Fibroblast of lung (primary cell): Measurements from ENCODE around the gene THSD7A. TPM values are rescaled to one million over a fixed set of nuclear protein-coding genes. Genes with fewer than 3 reads are reported as not detected.
A peak's percentile ranks its signal among the peaks of the same experiment; 100 is the strongest.

ENCODE experiments used
- DNase-seq, 2 donors: peaks; one replicate each; pipeline versions ENCODE4 v3.0.0 to v3.0.0-alpha.2; 2010; ENCODE audit warnings: low read depth in 2 of 2
- H2AFZ ChIP-seq: 2 replicates; pipeline ENCODE4 v1.5.1; 2012; ENCODE audit warnings: low read length, control low read depth, inconsistent platforms
- H3K27ac ChIP-seq: 2 replicates; pipeline ENCODE4 v1.5.1; 2011; ENCODE audit warnings: low read length, control low read depth; ENCODE audit not compliant: insufficient read depth
- H3K27me3 ChIP-seq: 2 replicates; pipeline ENCODE4 v1.5.1; 2011; ENCODE audit warnings: mild to moderate bottlenecking, low read length; ENCODE audit not compliant: control insufficient read depth, insufficient read depth
- H3K36me3 ChIP-seq: 2 replicates; pipeline ENCODE4 v1.5.1; 2011; ENCODE audit warnings: low read length; ENCODE audit not compliant: control insufficient read depth, insufficient read depth
- H3K4me1 ChIP-seq: 2 replicates; pipeline ENCODE4 v1.5.1; 2011; ENCODE audit warnings: low read length; ENCODE audit not compliant: control insufficient read depth, insufficient read depth; ENCODE audit errors: extremely low read depth
- H3K4me2 ChIP-seq: 2 replicates; pipeline ENCODE4 v1.5.1; 2011; ENCODE audit warnings: low read length, control low read depth; ENCODE audit not compliant: insufficient read depth; ENCODE audit errors: extremely low read depth
- H3K4me3 ChIP-seq, 4 experiments: fragments of 200-600 bp in 1 of 4; sonication (generic) in 1 of 4; replicated peaks in 1 of 4; 2 replicates each; pipeline ENCODE4 v1.5.1; 2011 to 2016; ENCODE audit warnings: low read length in 4 of 4, low read depth in 3 of 4, mild to moderate bottlenecking in 3 of 4, control low read depth in 2 of 4, inconsistent platforms in 1 of 4, mixed read lengths in 1 of 4; ENCODE audit not compliant: insufficient read depth in 1 of 4; ENCODE audit errors: control extremely low read depth in 1 of 4
- H3K79me2 ChIP-seq: 2 replicates; pipeline ENCODE4 v1.5.1; 2012; ENCODE audit warnings: mild to moderate bottlenecking, low read length, inconsistent platforms; ENCODE audit not compliant: control insufficient read depth, insufficient read depth
- H3K9ac ChIP-seq: 2 replicates; pipeline ENCODE4 v1.5.1; 2011; ENCODE audit warnings: mild to moderate bottlenecking, low read length, control low read depth; ENCODE audit not compliant: insufficient read depth
- H3K9me3 ChIP-seq: 2 replicates; pipeline ENCODE4 v1.5.1; 2012; ENCODE audit warnings: low read depth, low read length; ENCODE audit not compliant: control insufficient read depth, insufficient read depth
- H4K20me1 ChIP-seq: 2 replicates; pipeline ENCODE4 v1.5.1; 2011; ENCODE audit warnings: low read length; ENCODE audit not compliant: control insufficient read depth, insufficient read depth; ENCODE audit errors: extremely low read depth
- CTCF ChIP-seq, 2 donors: IDR thresholded peaks in 1 of 2; conservative IDR thresholded peaks in 1 of 2; 1 replicate in 1 of 2; 2 replicates in 1 of 2; pipeline ENCODE4 v1.5.1; 2011 to 2012; ENCODE audit warnings: low read length in 2 of 2, control low read depth in 1 of 2, inconsistent platforms in 1 of 2, low read depth in 1 of 2, mild to moderate bottlenecking in 1 of 2
- EZH2 ChIP-seq: IDR thresholded peaks from 2 replicates; pipeline ENCODE4 v1.5.1; 2012; ENCODE audit warnings: low read length, control low read depth, mild to moderate bottlenecking; ENCODE audit errors: missing control alignments
- polyA plus RNA-seq, 2 donors: library from polyadenylated mRNA; depleted of rRNA in 1 of 2; stranded (reverse) in 1 of 2; unstranded in 1 of 2; fragments of >200 nt; gene quantifications; 2 replicates each; pipeline ENCODE4 v1.2.1, GENCODE V29; 2011 to 2012; ENCODE audit warnings: missing spikeins in 1 of 2
- total RNA-seq: library from RNA; depleted of rRNA; stranded (reverse); fragments of >200 nt; gene quantifications from 2 replicates; pipeline ENCODE4 v1.2.1, GENCODE V29; 2014

THSD7A gene
- total and polyA plus RNA-seq, 2 donors (not counting 1 experiment from before 2014, with no cell fraction given), result 0.02 to 0.83 TPM

DNA sequence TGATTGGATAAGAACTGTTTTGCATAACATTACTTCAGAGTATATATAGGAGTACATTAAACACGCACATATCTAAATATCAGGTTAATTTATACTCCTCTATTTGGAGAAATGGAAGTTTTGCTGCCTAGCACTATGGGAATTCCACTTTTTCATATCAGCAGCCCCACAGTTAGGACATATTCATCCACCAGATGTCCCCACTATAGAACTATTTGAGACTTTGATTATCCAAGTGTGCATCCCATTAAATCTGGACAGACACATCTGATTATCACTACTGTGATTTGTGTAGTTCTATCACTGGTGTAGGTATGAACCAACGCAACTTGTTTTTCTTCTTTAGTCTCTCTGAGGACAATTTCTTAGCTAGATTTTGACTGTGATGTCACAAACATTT is 345.7 kb downstream of the THSD7A start:
- H3K9me3 ChIP-seq, result no peaks in the 10 kb centered on the region
- no peaks in the 10 kb centered on the region for H3K27me3 ChIP-seq
- H3K4me3 ChIP-seq, result no peak overlapping the region
- no peaks in the 10 kb centered on the region for H4K20me1 ChIP-seq
- H3K9ac ChIP-seq, result no peak overlapping the region
- no peaks in the 10 kb centered on the region for H3K4me1 ChIP-seq
- no peak overlapping the region for H2AFZ ChIP-seq
- no peak overlapping the region for H3K4me2 ChIP-seq
- peak in 1 of 2 donors; percentile 30 for DNase-seq
- H3K36me3 ChIP-seq, result no peaks in the 10 kb centered on the region
- no peaks in the 10 kb centered on the region for H3K79me2 ChIP-seq
- TF ChIP-seq EZH2, result no peak
- peak in 1 of 2 donors; percentile 33 for TF ChIP-seq CTCF (conservative IDR thresholded peaks at IDR 0.05 in 1 of 2, IDR thresholded peaks at IDR 0.05 in 1 of 2; ENCODE audit: low read depth in 1 of 2, low read length in 2 of 2)
- H3K27ac ChIP-seq, result no peak overlapping the region

DNA sequence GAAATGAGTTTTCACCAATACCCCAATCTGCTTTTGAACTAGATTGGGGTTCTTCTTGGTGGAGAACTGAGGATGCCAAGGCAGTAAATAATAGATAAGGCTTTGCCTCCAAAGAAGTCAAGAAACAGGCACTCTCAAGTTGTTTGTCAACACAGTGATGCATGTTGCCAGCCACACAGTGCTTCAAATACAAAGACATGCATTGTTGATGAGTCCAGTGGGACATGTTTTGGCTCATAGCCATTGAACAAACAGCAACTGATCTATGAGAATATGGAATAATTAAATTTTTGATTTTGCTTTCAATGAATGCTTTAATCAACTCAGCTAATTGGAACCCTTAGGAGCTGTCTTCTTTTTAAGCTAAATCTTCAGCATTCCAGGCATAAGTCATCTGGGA is 346.4 kb downstream of the THSD7A start:
- Histone ChIP-seq H3K9me3 (no peaks in the 10 kb centered on the region), H3K79me2 (no peaks in the 10 kb centered on the region)

DNA sequence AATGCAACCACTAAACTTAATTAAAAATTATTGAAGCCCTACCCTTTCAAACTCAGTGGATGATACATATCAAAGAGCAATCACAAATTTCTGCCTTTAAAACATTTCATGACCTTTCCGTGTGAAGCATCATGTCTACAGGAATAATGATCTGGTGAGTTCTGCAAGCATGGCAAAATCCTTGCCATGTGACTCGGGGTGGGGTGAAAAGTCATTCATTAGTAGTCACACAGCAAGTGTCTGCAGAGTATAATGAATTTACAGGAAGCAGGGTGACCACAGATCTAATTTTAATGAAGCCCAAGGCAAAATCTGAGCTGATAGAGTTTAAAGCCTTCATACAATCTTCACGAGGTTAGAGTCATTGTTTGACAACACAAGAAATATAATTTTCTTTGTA is 351.9 kb downstream of the THSD7A start:
- Histone ChIP-seq H3K36me3 (no peaks in the 10 kb centered on the region), H3K9me3 (no peaks in the 10 kb centered on the region), H3K4me1 (no peaks in the 10 kb centered on the region), H3K4me3 (no peak overlapping the region), H3K79me2 (no peaks in the 10 kb centered on the region), H3K4me2 (no peak overlapping the region), H2AFZ (no peak overlapping the region), H3K27ac (no peak overlapping the region), H3K27me3 (no peaks in the 10 kb centered on the region), H3K9ac (no peak overlapping the region), H4K20me1 (no peaks in the 10 kb centered on the region)
- no peak for DNase-seq
- TF ChIP-seq CTCF (conservative IDR thresholded peaks at IDR 0.05 in 1 of 2, IDR thresholded peaks at IDR 0.05 in 1 of 2; ENCODE audit: low read depth in 1 of 2, low read length in 2 of 2) (no peak), EZH2 (no peak)

More for the DNA sequence above, 346.4 kb downstream of the THSD7A start:
- Histone ChIP-seq H3K4me3 (no peak overlapping the region), H2AFZ (no peak overlapping the region), H4K20me1 (no peaks in the 10 kb centered on the region), H3K9ac (no peak overlapping the region), H3K27ac (no peak overlapping the region), H3K36me3 (no peaks in the 10 kb centered on the region), H3K27me3 (no peaks in the 10 kb centered on the region), H3K4me2 (no peak overlapping the region), H3K4me1 (no peaks in the 10 kb centered on the region)
- TF ChIP-seq EZH2, result no peak
- no peak for TF ChIP-seq CTCF (conservative IDR thresholded peaks at IDR 0.05 in 1 of 2, IDR thresholded peaks at IDR 0.05 in 1 of 2; ENCODE audit: low read depth in 1 of 2, low read length in 2 of 2)
- DNase-seq, result no peak
